ENCODE data around the gene EMX2.
A peak's percentile ranks its signal among the peaks of the same experiment; 100 is the strongest.
"Not testable (repeated sequence)": the region's sequence is repeated elsewhere in the genome, so short reads cannot be mapped to it uniquely, and the experiment has no call there.

EMX2 gene

GRCh38 chr10:117542706-117543224, at the start of gene EMX2:
Gene EMX2, plus strand, starts transcription at chr10:117542746. Its CDS starts 522 bp downstream, at chr10:117543268.
- peak within 1 kb of the TSS; percentile 51 for H3K4me3 Mint-ChIP-seq
- no peaks in the 10 kb centered on the region for H3K9me3 Mint-ChIP-seq
- peaks cover 1% of the 10 kb centered on the region for H3K36me3 Mint-ChIP-seq
- no peak for DNase-seq
- peaks cover 17% of the 10 kb centered on the region for H3K4me1 Mint-ChIP-seq
- CTCF ChIA-PET: no interaction called here
- peak within 1 kb of the TSS; percentile 70 for H3K27ac Mint-ChIP-seq
- H3K27me3 Mint-ChIP-seq: peaks cover 98% of the 10 kb centered on the region

DNA sequence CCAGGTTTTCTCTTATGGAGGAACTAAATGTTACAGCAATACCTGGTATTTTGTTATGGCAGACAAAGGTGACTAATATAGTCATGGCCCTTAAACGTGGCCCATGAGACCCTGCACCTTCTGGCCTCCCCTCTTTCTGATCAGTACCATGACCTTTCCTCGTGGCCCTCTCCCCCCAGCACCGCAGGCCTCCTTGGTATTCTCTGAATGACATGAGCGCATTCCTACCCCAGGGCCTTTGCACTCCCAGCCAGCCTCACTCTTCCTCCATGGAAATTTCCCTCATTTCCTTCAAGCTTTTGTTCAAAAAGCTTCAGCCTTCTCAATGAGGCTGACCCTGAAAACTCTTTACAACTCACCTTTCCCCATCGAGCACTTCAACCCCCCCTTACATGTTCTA, 46.5 kb upstream of the EMX2 start:
- DNase-seq: no peak
- CTCF ChIA-PET: interaction anchor here (1.0 to 3.4 kb wide), 11 partner anchors 15 to 963 kb away, joined by 3 to 16 read pairs (median 5); no protein-coding TSS in a partner anchor
- Mint-ChIP-seq H3K36me3 (no peaks in the 10 kb centered on the region), H3K27me3 (peaks cover 29% of the 10 kb centered on the region), H3K9me3 (no peaks in the 10 kb centered on the region), H3K27ac (no peak overlapping the region), H3K4me1 (no peaks in the 10 kb centered on the region), H3K4me3 (no peak overlapping the region)

DNA sequence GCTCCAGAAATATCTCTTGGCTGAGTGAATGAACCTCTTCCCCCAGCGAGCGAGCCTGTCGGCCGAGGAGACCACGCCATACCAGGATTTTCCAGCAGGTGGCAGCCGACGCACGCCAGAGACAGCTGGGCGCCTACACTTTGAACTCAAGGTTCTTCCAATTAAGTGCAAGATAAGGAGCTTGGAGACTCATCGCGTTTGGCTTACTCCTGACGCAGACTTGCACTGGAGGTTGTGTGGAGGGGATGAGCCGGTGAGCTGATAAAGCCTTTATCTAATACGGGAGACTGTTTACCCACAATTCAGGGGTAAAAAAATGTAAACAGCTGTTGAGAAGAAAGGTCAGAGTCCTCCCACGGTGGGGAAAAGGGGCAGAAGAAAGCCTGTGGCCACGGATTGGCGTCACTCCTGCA, 45.9 kb upstream of the EMX2 start:
- H3K9me3 Mint-ChIP-seq: no peaks in the 10 kb centered on the region
- H3K4me1 Mint-ChIP-seq: no peaks in the 10 kb centered on the region
- peaks cover 30% of the 10 kb centered on the region for H3K27me3 Mint-ChIP-seq
- H3K27ac Mint-ChIP-seq: no peak overlapping the region
- CTCF ChIA-PET: interaction anchor here (0.7 to 3.4 kb wide), 14 partner anchors 11 to 963 kb away, joined by 3 to 16 read pairs (median 4); no protein-coding TSS in a partner anchor
- H3K36me3 Mint-ChIP-seq: no peaks in the 10 kb centered on the region
- DNase-seq: peak; percentile 75
- no peak overlapping the region for H3K4me3 Mint-ChIP-seq

DNA sequence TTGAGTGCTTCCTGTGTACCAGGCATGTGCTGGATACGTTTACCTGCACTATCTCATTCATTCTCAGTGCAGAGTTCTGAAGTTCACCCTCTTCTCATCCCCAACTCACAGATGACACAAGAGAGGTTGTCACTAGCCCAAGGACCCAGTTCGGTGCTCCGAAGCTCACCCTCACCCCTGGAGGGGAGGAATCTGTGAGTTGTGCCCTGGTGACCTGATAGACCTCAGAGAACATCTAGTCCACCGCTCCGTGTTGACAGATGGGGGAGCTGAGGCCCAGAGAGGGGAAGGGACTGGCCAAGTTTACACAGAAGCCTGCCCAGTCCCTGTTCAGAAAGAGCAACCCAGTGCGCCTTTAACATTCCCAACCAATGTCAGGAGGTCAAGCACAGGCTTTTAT, 44.8 kb upstream of the EMX2 start:
- CTCF ChIA-PET: interaction anchor here (1.0 to 3.4 kb wide), 8 partner anchors 55 to 962 kb away, joined by 3 to 16 read pairs (median 3); no protein-coding TSS in a partner anchor
- peaks cover 41% of the 10 kb centered on the region for H3K27me3 Mint-ChIP-seq
- H3K4me1 Mint-ChIP-seq: no peaks in the 10 kb centered on the region
- no peaks in the 10 kb centered on the region for H3K36me3 Mint-ChIP-seq
- no peak for DNase-seq
- no peak overlapping the region for H3K4me3 Mint-ChIP-seq
- no peak overlapping the region for H3K27ac Mint-ChIP-seq
- no peaks in the 10 kb centered on the region for H3K9me3 Mint-ChIP-seq

DNA sequence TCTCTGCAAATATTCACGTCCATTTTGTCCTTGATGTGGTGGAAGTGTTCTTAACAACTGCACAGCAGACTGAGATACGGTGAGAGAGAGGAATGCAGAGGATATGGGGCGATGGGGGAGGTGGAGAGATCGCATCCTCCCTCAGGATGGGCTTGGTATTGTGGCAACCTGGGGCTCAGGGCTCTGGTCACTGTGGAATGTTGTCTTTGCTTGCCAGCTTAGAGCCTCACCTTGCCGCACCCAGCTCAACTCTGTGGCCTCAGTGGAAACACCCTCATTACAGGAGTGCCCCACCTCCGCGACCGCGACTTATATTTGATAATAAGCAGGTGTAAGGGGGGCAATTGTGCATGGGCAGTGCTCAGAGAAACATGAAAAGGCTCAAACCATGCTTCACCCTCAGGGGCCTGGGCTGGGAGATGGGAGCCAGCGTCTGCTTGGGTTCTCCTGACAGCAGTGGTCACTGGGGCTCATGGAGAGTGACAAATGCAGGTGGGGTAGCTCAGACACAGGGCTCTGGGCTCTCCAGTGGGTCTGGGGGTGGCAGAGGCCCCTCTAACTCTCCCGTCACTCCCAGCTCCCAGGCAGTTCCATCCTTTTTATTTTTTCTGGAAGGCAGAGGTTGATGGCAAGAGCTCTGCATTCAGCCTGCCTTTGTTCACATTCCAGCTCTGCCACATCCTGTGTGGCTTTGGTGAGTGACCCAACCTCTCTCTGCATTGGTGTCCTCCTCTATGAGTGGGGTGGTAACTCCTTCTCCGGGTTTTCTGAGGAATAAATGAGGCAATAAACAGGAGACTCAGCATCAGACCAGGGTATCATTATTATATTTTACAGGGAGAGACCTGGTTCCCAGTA, 43.1 kb upstream of the EMX2 start:
- Mint-ChIP-seq H3K4me1 (no peaks in the 10 kb centered on the region), H3K4me3 (no peak overlapping the region), H3K36me3 (no peaks in the 10 kb centered on the region), H3K9me3 (no peaks in the 10 kb centered on the region), H3K27ac (no peak overlapping the region), H3K27me3 (peaks cover 38% of the 10 kb centered on the region)
- CTCF ChIA-PET: no interaction called here
- DNase-seq: no peak

DNA sequence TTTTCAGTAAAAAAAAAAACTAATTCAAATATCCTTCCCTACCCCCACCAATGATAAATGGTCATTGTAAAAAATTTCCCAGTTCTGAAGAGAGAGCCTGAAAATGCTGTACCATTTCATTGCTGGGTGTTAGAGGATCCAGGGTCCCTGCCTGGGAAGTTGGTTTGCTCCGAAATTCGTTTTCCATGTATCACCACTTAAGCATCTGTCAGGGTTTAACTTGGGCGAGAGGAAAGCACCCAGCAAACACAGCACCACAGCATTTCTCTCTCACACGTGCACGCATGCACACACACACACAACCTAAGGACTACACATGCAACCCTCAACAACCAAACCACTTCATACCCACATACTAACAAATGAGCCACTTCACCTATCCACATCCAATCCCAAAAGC, 42.1 kb upstream of the EMX2 start:
- H3K27ac Mint-ChIP-seq: no peak overlapping the region
- DNase-seq: no peak
- H3K4me1 Mint-ChIP-seq: no peaks in the 10 kb centered on the region
- CTCF ChIA-PET: no interaction called here
- H3K9me3 Mint-ChIP-seq: no peaks in the 10 kb centered on the region
- H3K27me3 Mint-ChIP-seq: peaks cover 32% of the 10 kb centered on the region
- no peak overlapping the region for H3K4me3 Mint-ChIP-seq
- H3K36me3 Mint-ChIP-seq: no peaks in the 10 kb centered on the region

DNA sequence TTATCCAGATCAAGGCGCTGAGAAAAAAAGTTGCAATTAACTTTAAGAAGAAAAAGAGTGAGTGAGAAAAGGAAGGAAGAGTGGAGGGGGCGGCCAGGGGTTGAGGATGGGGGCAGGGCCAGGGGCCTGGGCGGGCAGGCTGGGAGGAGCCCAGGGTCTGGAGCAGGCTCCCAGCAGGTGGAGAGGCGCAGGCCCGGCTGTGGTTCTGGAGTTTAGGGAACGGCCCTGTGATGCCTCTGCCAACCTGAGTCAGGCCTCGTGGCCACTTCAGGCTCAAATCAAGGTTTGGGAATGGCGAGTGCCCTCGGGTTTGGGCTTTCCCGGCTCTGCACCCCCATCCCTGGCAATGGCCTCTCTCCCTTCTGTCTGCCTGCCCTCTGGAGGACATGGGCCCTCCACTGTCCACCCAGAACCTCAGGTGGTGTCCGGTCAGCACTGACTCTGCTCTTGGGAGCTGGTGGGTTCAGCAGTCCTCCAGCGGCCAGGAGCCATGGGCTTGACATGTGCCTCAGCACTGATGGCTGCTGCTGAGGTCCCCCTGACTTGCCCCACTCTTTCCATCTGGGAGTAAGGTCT, 41.0 kb upstream of the EMX2 start:
- Mint-ChIP-seq H3K27ac (no peak overlapping the region), H3K4me3 (no peak overlapping the region), H3K36me3 (no peaks in the 10 kb centered on the region), H3K27me3 (peaks cover 21% of the 10 kb centered on the region), H3K4me1 (no peaks in the 10 kb centered on the region), H3K9me3 (no peaks in the 10 kb centered on the region)
- CTCF ChIA-PET: no interaction called here
- no peak for DNase-seq

DNA sequence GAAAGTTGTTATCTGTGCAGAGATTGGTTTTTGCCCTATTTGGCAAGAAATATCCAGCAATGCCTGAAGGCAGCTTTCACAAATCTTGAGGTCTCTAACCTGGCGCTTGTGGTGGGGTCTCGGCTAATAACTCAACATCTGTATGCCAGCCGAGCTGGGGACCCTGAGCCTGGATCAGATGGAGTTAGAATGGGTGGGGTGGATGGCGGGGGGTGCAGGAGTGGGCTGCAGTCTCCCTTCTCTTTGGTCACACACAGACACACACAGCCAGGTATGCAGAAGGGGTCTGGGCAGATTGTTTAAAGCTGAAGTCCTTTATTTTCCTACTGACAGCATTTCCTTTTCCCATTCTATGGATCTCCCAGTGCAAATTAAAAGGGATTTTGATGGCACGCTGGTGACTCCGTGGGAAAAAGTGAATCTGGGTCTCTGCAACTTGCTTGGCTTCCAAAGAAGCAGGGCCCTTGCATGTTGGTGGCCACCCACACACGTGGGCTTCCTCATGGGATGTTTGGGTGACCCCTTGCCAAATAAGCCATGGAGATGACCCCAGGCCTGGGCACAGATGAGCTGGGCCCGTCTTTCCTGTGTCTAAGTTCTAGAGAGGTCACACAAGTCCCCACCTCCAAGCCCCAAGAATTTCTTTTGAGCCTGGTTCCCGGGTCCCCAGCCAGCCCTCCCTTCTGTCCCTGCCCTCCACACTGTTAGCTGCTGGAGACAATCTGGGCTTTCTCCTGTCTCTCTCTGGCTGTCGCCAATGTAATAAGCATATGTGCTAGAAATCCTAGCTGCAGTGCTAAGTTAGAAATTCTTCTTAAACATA, 39.9 kb upstream of the EMX2 start:
- H3K4me3 Mint-ChIP-seq: no peak overlapping the region
- CTCF ChIA-PET: no interaction called here
- H3K27me3 Mint-ChIP-seq: peaks cover 18% of the 10 kb centered on the region
- H3K4me1 Mint-ChIP-seq: no peaks in the 10 kb centered on the region
- no peak for DNase-seq
- H3K9me3 Mint-ChIP-seq: no peaks in the 10 kb centered on the region
- H3K27ac Mint-ChIP-seq: no peak overlapping the region
- no peaks in the 10 kb centered on the region for H3K36me3 Mint-ChIP-seq

- no peak overlapping the region for H3K4me3 Mint-ChIP-seq
- CTCF ChIA-PET: no interaction called here
- DNase-seq: no peak
- peaks cover 18% of the 10 kb centered on the region for H3K27me3 Mint-ChIP-seq
- H3K4me1 Mint-ChIP-seq: no peaks in the 10 kb centered on the region
- H3K9me3 Mint-ChIP-seq: no peaks in the 10 kb centered on the region
- no peak overlapping the region for H3K27ac Mint-ChIP-seq
- no peaks in the 10 kb centered on the region for H3K36me3 Mint-ChIP-seq
These were observed 39.0 kb upstream of the EMX2 start for GRCh38 chr10:117503244-117504205.

- CTCF ChIA-PET: no interaction called here
- H3K27ac Mint-ChIP-seq: no peak overlapping the region
These were observed 38.0 kb upstream of the EMX2 start for GRCh38 chr10:117504562-117504961.

DNA sequence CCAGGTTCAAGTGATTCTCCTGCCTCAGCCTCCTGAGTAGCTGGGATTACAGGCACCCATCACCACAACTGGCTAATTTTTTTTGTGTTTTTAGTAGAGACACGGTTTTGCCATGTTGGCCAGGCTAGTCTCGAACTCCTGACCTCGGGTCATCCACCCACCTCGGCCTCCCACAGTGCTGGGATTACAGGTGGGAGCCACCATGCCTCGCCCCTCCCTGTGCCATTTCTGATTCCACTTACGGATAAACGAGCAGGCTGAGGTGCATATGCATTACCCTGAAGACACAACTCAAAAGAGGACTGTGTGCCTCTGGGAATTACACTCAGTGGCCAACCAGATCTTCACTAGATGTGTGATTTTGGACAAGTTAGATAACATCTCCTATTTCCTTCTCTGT, 35.5 kb upstream of the EMX2 start:
- H3K36me3 Mint-ChIP-seq, H3K4me1 Mint-ChIP-seq, H3K4me3 Mint-ChIP-seq, CTCF ChIA-PET, H3K9me3 Mint-ChIP-seq, DNase-seq, H3K27ac Mint-ChIP-seq: not testable (repeated sequence)
- peaks cover 18% of the 10 kb centered on the region for H3K27me3 Mint-ChIP-seq

More at GRCh38 chr10:117504562-117504961, 38.0 kb upstream of the EMX2 start:
- Mint-ChIP-seq H3K4me1 (no peaks in the 10 kb centered on the region), H3K36me3 (no peaks in the 10 kb centered on the region), H3K4me3 (no peak overlapping the region), H3K27me3 (peaks cover 18% of the 10 kb centered on the region), H3K9me3 (no peaks in the 10 kb centered on the region)
- DNase-seq: no peak

DNA sequence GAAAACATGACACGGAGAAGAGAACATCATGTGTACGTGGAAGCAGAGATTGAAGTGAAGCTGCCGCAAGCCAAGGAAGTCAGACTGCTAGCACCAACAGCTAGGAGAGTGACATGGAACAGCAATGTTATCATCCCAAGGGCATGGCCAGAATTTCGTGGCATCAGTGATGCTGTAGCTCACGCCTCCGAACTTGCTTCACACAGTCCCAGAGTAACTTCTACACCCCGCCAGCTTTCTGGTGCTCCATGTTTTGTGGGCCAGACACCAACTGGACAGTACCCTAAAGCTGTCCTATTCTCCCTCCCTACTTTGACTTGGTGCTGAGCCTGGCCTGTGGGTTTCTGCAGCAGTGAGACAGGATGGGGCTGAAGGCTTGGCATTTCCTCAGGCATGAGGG, 33.0 kb upstream of the EMX2 start:
- Mint-ChIP-seq H3K27ac (no peak overlapping the region), H3K4me1 (no peaks in the 10 kb centered on the region), H3K9me3 (no peaks in the 10 kb centered on the region), H3K27me3 (peaks cover 22% of the 10 kb centered on the region), H3K36me3 (no peaks in the 10 kb centered on the region), H3K4me3 (no peak overlapping the region)
- CTCF ChIA-PET: no interaction called here
- no peak for DNase-seq

- Mint-ChIP-seq H3K27ac (no peak overlapping the region), H3K4me1 (no peaks in the 10 kb centered on the region), H3K4me3 (no peak overlapping the region), H3K9me3 (no peaks in the 10 kb centered on the region), H3K36me3 (no peaks in the 10 kb centered on the region), H3K27me3 (peaks cover 34% of the 10 kb centered on the region)
- no peak for DNase-seq
- CTCF ChIA-PET: no interaction called here
These were observed 30.8 kb upstream of the EMX2 start for GRCh38 chr10:117511601-117512390.
